HL-60/S4 treated with retinoic acid at 250 ng/mL for 4 days and 3 days (cell line): ENCODE measurements around the gene TJP3.

ENCODE experiments used
- in situ Hi-C: fragments of 300-500 bp; cut with MboI; formaldehyde crosslinking; loops from 2 replicates; pipeline ENCODE4 v1.7.0; 2022; ENCODE audit warnings: low sequenced_read_pairs

TJP3 gene

DNA sequence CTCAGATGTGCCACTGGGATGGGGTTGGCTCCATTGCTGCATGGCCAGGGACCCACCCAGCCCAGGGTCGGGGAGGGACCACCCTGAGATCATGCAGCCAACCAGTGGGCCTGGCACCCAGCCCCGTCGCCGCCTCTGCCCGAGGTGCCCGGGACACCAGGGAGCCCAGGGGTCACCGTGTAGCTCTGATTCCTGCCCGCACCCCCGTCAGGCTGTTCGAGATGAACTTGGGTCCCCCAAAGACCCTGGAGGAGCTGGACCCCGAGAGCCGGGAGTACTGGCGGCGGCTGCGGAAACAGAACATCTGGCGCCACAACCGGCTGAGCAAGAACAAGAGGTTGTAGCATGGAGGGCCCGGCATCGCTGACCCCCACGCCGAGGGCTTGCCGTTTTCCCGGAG, 58.9 kb downstream of the TJP3 start:
- in situ Hi-C loops, result no loop called here

DNA sequence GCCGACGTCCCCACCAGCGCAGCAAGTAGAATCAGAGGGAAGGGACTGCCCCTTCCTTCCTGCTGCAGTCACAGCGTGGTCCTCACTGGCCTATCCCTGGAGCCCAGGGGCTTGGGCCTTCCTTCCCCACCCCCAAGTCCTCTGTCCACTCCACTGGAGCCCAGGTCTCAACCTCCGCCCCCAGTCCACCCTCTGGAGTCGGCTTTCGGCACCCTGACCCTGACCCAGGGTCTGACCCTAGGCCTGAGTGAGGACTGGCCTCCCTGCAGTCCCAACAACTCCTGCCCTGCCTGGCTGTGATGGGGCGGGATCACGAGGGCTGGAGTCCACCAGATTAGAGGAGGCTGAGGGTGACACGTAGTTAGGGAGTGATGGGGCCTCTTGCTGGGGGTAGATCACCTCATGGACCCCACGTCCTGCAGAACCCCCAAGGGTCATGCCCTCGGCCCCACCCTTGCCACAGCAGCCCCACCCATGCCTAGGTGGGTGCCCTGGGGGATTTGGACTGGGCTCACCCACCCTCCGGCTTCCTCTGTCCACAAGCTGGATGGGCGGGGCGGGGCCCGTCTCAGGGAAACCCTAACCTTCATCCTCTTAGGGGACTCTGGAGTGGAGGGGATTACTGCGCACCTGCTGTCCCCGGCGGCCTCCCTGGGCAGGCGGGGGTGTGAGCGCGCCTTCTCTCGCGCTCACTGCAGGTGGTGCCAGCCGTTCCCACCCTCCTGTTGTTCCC, 60.0 kb downstream of the TJP3 start:
- in situ Hi-C loops, result no loop called here

DNA sequence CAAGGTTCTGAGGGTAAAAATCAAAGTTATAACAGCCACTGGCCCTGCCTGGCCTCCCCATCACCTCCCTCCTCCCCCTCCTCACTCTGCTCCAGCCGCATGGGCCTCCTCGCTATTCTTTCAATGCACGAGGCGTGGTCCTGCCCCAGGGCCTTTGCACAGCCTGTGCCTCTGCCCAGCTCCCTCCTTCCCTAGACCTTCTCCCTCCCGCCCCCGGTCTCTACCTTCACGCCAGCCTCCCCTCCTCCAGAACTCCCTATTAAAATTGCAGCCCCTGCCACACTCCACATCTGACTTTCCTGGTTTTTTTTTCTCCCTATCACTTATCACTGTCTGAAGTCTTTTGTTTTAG, 60.5 kb downstream of the TJP3 start:
- in situ Hi-C loops, result no loop called here

DNA sequence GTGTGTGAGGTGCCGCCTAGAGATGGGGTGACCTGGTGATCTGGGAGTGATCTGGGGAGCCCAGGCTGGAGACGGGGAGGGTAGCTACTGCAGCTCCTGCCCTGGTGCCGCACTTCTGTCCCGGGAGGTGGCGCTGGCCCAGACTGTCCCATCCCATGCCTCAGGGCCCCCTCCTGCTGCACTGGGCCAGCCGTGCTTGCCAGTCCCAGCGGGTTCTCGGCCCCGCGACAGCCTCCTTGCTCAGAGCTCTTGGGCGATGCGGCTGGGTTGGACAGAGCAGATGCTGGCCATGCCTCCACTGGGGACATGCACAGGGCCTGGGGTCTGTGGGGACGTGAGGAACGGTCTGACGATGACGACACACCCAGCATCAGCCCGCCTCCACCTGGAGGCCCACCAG, 61.3 kb downstream of the TJP3 start:
- in situ Hi-C loops, result no loop called here

DNA sequence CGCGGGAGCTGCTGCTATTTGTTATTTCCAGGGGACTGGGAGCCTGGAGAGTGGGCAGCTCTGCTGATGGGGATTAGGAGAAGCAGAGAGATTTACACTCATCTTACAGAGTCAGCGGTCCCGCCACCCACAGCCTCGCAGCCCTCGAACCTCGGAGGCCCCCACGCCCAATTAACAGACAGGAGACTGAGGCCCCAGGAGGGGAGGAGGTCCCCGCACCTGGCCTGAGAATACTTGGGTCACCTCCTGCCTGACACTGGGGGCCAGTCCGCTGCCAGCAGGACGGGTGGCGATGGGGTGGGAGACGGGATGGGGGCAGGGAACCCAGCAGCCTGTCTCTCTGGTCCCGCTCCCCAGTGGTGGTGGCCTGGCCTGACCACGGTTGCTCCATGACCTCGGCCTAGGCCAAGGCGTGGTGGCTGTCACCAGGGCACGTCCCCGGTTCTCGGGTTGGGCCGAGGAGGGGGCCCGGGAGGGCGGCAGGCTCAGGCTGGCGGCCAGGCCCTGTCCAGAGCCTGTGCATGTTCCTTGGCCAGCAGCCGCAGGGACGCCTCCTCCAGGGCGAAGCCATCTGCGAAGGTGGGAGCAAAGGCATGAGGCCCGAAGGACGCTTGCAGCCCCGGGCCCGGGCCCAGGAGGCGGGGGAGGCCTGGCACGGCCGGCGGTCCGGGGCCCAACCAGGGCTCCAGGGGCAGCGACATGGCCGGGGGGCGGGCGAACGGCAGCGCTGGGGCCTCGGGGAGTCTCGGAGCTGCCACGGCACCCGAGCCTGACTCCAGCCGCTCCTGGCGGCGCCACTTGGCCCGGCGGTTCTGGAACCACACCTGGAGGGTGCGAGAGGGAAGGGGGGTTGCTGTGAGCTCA, 62.2 kb downstream of the TJP3 start:
- in situ Hi-C loops, result no loop called here

DNA sequence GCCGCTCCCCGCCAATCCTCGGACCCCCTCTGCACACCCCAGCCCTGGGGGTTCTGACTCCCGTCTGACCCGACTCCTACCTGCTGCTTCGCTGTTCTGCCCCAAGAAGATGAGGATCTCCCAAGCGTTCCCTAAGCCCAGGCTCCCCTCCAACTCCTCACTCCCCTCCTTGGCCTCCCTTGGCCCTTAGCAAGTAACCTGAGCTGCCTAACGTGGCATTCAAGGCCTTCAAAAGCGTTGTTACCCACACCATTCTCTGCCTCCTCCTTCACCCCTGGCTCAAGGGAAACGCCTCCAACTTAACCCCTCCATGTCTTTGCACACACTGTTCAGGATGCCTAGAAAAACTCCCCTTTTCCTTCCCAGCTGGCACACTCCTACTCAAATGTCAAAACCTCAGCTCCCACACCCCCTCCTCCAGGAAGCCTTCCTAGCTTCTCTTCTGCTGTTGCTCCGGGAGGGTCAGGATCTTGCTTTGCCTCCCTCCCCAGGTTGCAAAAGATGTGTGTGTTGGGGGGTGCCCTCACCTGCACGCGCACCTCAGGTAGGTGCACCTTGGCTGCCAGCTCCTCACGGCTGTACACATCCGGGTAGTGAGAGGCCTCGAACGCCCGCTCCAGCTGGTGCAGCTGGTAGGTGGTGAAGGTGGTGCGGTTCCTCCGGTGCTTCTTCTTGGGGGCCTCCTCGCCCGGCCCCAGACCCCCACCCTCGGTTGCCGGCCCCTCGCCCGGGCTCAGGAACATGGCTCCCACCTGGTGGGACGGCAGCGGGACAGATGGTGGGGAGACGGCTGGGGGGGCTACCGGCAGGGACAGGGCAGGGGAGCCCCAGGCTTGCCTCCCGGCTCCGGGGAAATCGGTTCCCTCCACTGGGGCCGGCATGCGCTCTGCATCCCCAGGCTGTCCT, 63.1 kb downstream of the TJP3 start:
- in situ Hi-C loops, result no loop called here

DNA sequence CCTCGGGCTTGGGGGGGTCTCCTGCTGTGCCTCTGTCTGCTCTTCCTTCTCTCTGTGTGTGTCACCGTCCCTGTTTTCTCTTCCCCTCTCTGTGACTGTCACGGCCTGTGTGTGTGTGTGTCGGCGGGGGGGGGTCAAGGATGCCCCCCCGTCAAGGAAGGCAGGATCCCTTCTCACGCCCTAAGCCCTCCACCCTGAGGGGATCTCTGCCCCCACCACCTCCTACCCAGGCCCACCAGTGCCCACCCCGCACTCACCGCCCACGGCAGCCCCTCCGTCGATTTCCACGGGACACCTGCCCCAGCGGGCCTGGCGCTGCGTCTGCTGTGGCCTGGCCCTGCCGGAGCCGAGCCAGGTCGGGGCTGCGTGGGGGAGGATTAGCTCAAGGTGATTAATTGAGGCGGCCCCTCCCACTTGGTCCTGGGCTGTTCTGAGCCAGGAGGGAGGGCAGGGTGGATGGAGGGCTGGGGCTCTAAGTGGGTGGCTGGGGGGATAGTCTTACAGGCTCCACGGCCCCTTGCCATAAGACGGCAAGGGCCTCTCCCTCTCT, 63.8 kb downstream of the TJP3 start, which contains the start of gene RAX2:
RAX2 (minus strand) TSS at position 323 of the 550 bp plus-strand sequence. CDS start 486 bp downstream, outside the sequence.
- in situ Hi-C loops, result no loop called here

DNA sequence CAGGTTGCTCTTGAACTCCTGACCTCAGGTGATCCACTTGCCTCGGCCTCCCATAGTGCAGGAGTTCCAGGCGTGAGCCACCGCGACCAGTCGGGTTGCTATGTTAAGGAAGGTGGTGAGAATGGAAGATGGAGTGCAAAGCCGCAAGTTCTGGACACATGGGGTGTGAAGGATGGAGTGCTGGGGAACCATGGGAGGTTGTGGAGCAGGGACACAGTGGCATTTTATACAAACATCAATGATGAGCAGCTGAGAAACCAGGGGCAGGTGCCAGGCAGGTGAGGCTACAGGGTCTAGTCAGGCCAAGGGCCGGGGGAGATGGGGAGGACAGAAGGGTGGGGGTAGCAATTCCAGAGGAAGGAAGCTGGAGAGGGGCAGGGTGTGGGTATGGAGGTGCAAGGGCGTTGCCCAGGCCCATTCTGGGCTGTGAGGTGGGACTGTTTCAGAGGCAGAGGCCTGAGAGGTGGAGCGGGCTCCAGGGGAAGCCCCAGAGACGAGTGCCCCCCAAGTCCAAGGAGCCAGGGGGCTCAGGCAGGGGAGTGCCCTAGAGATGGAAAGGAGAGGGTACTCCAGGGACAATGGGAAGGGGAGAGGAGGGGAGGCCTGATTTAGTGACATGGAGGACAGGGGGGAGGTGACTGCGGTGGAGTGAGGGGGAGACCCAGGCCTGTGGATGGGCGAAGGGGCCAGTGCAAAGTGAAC, 65.8 kb downstream of the TJP3 start:
- in situ Hi-C loops, result no loop called here

DNA sequence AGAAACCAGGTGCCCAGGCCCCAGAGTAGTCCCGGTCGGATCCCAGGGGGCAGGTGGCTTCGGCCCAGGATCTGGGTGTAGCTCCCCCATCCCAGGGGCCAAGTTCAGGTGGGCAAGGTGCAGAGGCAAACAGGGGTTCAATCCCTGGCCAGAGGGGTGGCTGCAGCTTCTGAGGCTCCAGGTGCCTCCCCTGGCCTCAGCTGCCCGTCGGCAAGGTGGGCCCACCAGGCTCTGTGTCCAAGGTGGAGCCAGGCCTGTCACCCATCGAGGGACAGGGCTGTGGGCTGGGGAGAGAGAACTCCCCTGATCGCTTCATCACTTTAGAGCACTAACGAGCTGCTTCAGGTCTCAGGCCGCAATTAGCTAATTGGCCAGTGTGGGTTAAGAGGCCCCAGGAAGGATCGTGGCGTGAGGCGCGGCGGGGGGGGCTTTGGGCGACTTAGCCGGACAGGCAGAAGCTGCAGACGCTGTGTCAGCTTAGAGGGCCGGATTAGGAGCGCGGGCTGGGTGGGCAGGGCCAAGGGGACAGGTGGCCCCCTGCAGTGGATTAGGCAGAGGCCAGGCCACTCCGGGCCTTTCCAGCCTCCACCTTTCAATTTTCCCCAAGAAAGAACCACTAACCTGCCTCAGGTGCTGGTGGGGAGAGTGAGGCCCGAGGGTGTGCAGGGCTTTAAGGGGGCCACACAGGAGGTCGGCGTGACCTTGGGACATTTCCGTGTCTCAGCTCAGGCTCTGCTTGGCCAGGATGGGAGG, 66.6 kb downstream of the TJP3 start:
- in situ Hi-C loops, result no loop called here

DNA sequence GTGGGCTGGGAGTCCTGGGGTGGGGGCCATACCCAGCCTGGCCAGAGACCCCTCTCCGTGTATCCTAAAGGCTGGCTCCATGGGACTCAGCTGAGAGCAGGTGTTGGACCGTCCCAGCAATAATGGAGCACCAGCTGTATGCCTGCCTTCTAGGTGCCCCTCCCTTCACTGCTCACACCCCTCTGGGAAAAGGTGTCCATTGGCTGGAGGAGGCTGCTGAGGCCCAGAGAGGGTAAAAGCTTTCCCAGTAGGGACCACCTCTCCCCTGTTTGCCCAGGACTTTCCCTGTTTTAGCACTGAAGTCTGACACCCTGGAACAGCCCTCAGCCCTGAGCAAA, 67.2 kb downstream of the TJP3 start:
- in situ Hi-C loops, result no loop called here

DNA sequence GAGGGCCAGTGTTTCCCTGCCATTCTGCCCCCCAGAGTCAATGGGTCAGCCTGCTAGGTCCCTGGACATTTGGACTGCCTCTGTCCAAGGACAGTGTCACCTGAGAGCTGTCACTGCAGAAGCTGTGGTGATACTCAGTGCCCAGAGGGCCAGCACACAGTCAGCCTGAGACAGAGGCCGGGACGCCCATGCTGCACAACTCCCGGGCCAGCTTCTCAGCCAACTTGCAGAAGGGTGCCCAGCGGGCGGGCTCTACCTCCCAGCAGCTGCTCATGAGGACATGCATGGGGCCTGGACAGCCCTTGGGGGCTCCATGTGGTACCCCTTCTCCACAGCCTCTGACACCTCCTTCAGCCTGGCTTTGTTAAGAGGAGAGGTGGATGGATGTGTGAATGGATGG, 67.6 kb downstream of the TJP3 start:
- in situ Hi-C loops, result no loop called here

DNA sequence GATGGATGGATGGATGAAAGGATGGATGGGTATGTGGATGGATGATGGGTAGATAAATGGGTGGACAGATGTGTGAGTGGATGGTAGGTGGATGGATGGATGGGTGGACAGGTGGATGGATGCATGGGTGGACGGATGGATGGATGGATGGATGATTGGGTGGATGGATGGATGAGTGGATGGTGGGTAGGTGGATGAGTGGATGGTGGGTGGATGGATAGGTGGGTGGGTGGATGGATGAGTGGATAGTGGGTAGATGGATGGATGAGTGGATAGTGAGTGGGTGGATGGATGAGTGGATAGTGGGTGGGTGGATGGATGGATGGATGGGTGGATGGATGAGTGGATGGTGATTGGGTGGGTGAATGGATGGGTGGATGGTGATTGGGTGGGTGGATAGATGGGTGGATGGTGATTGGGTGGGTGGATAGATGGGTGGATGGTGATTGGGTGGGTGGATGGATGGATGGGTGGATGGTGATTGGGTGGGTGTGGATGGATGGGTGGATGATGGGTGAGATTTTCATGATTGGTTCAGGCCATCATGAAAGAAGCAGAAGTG, 68.4 kb downstream of the TJP3 start:
- in situ Hi-C loops, result no loop called here

DNA sequence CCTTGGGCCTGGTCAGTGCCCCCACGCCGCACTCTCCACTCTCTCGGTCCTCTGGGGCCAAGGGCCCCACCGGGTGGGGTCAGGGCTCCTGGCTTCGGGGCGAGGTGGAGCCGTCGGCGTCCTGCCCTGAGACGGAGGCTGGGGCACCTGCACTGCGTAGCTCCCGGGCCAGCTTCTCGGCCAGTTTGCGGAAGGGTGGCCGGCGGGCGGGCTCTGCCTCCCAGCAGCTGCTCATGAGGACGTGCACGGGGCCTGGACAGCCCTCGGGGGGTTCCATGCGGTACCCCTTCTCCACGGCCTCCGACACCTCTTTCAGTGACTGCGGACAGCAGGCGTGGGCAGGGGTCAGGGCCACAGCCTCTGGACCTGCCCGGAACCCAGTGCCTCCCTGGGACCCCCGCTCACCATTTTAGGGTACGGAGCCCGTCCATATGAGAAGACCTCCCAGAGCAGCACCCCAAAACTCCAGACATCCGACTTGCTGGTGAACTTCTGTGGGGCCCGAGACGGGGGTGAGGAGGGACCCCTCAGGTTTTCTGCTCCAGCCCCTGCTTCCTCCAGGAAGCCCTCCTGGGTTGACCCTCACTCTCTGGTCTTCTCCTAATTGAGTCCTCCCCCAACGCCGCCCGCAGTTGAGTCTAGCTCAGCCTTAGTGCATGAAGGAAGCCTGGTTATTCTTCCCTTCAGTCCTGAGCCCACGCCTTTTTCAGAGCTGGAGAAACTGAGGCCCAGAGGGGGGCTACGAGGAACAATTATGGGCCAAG, 70.1 kb downstream of the TJP3 start:
- in situ Hi-C loops, result no loop called here

DNA sequence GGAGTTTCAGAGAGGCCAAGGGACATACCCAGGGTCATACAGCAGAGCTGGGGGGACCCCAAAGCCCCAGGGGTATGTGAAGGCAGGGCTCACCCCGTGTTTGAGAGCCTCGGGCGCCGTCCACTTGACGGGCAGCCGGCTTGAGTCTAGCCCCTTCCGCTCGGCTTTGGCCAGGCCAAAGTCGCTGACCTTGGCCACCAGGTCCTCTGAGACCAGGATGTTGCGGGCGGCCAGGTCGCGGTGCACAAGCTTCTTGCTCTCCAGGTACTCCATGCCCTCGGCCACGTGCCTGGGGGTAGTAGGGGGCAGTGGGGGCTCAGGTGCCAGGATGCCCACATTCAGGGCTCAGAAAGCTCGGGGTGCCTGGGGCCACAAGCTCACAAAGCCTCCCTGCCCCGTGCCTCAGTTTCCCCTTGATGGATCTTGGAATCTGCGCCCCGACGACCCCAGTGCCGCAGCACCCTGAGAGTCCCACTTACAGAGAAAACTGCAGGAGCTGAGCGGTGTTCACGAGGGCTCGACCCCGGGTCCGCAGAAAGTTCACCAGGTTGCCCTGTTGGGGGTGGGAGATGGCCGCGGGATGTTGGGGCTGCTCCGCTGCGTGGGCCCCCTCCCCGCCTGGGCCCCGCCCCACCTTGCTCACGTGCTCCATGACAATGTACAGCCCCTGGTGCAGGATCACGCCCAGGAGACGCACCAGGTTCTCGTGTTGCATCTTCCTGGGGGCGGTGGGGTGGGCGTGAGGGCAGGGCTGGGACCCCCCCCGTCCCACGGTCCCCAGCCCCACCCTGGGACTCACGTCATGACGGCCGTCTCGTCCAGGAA, 70.9 kb downstream of the TJP3 start:
- in situ Hi-C loops, result no loop called here

DNA sequence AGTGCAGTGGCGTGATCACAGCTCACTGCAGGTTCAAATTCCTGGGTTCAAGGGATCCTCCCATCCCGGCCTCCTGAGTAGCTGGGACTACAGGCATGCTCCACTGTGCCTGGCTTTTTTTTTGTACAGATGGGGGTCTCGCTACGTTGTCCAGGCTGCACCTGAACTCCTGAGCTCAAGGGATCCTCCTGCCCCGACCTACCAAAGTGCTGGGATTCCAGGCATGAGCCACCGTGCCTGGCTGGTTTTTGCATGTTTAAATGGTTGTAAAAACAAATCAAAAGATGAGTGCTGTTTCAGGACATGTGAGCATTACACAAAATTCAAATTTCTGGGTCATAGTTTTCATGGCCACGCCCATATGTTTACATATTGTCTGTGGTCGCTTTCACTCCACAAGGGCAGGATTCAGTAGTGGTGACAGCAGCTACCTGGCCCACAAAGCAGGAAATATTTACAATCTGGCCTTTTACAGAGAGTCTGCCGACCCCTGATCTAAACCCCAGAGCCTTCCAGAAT, 72.7 kb downstream of the TJP3 start:
- in situ Hi-C loops, result no loop called here

DNA sequence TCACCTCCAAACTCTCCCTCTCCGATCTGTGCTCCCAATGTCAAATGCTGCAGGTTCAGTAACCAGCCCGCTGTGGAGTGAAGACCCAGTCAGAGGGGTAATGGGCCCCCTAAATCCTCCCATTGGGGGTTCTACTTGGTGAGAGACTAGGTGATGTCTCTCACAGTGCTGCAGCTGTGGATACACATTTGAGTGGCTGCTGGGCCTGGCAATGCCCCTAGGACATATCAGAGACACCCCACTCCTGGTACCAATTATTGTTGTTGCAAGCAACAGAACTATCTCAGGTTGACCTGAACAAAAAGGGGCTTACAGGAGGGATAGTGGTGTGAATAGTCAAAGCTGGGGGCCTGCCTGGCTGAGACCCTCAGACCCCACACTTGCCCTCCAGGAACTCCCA, 73.4 kb downstream of the TJP3 start:
- in situ Hi-C loops, result no loop called here

DNA sequence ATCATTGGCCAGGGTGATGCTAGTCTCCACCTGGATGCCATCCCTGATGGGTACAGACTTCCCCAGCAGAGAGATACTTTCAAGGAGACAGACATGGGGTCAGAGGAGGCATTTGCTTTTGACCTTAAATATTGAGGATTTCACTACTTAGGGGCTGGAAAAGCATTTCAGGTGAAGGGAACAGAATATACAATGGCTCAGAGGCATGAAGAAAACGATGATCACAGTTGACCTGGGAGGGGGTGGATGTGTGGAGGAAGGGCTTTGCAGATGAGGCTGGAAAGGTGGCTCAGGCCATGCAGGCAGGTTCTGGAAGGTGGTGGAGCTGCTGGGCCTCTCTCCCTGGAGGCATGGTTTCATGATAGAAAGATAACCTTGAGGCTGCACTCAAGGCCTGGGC, 74.1 kb downstream of the TJP3 start:
- in situ Hi-C loops, result no loop called here

DNA sequence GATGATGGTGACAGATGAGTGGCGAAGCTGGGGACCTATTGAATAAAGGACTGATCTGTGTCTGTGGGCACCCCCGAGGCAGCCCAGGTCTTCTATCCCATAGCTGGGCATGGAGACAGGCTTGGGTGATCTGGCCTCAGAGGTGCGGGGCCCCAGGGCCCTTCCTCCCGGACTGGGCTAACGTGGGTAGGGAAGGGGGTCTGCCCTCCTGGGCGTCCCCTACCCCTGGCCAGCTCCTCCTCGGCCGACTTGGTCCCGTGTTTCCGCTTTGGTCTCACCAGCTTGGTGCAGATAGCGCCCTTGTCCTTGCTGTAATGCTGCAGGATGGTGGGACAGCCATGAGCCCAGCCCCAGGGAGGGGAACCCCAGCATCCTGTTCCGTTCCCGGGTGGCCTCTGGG, 74.7 kb downstream of the TJP3 start:
- in situ Hi-C loops, result no loop called here
